ENCODE results near the gene DCAF5.

Gene DCAF5

GRCh38 chr14:69093631-69094421 lies 59.1 kb downstream of the DCAF5 start:
- FAIRE-seq (no peak), DNase-seq (ENCODE audit: insufficient read length, low spot score) (no peak)
- TF ChIP-seq POLR2AphosphoS5 (IDR thresholded peaks at IDR 0.05; ENCODE audit: low read depth, low read length), result no peak
- no peak for TF ChIP-seq POU2F2 (IDR thresholded peaks at IDR 0.05; ENCODE audit: low read depth, low read length)
- no peak for TF ChIP-seq TAF1 (IDR thresholded peaks at IDR 0.05; ENCODE audit: low read depth, low read length)
- TF ChIP-seq PAX5 (IDR thresholded peaks at IDR 0.05; ENCODE audit: insufficient read depth, low read length, severe bottlenecking), result no peak
- TF ChIP-seq SPI1 (IDR thresholded peaks at IDR 0.05; ENCODE audit: low read depth, low read length), result no peak
- no peak for TF ChIP-seq POLR2A (IDR thresholded peaks at IDR 0.05; ENCODE audit: low read depth, low read length)

DNA sequence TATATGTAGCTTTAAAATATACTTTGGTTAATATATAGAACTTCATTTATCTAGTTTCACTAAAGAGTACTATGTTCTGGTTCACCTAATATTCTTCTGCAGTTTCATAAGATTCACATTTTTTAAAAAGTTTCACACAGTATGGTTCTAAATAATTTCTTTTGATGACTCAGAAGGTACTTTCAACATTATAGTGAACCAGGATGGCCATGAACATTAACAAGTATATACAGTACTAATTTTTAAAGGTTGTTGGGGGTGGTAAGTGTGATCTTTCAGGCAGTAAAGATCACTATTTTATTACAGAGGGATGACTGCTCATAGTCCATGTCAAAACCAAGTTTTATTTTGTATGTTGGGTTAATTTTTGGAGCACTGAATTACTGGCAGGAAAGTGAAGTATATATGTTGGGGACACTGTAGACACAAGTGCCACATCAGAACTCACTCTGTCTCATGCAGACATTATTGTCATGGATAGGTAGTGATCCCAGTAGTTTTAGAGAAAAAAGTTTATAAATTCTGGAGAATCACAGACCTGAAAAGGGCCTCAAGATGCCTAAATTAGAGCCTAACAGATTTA lies 60.0 kb downstream of the DCAF5 start:
- TF ChIP-seq PAX5 (IDR thresholded peaks at IDR 0.05; ENCODE audit: insufficient read depth, low read length, severe bottlenecking) (no peak), SPI1 (IDR thresholded peaks at IDR 0.05; ENCODE audit: low read depth, low read length) (no peak), POLR2AphosphoS5 (IDR thresholded peaks at IDR 0.05; ENCODE audit: low read depth, low read length) (no peak), TAF1 (IDR thresholded peaks at IDR 0.05; ENCODE audit: low read depth, low read length) (no peak), POLR2A (IDR thresholded peaks at IDR 0.05; ENCODE audit: low read depth, low read length) (no peak), POU2F2 (IDR thresholded peaks at IDR 0.05; ENCODE audit: low read depth, low read length) (no peak)
- FAIRE-seq, result no peak
- no peak for DNase-seq (ENCODE audit: insufficient read length, low spot score)

DNA sequence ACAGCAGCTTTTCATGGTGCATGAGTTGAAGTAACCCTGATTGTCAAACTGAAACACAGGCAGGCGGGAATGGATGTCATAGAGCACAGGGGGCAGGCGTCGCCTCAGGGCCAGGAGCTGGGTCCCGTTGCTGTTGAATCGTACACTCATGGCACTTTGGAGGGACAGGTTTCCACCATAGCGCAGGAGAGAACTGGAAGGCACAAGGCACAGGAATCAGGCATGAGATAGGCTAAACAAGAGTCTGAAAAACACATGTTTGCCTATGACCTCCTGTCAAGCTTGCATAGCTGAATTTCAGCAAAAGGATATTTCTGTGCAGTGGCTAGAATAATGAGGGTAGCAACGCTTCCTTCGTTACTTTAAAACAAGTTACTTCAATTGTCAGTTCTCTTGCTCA lies 61.2 kb downstream of the DCAF5 start:
- TF ChIP-seq PAX5 (IDR thresholded peaks at IDR 0.05; ENCODE audit: insufficient read depth, low read length, severe bottlenecking) (no peak), TAF1 (IDR thresholded peaks at IDR 0.05; ENCODE audit: low read depth, low read length) (no peak), SPI1 (IDR thresholded peaks at IDR 0.05; ENCODE audit: low read depth, low read length) (no peak), POU2F2 (IDR thresholded peaks at IDR 0.05; ENCODE audit: low read depth, low read length) (no peak), POLR2AphosphoS5 (IDR thresholded peaks at IDR 0.05; ENCODE audit: low read depth, low read length) (no peak), POLR2A (IDR thresholded peaks at IDR 0.05; ENCODE audit: low read depth, low read length) (no peak)
- FAIRE-seq, result no peak
- no peak for DNase-seq (ENCODE audit: insufficient read length, low spot score)

GRCh38 chr14:69091006-69091405 lies 61.9 kb downstream of the DCAF5 start:
- no peak for FAIRE-seq
- no peak for TF ChIP-seq TAF1 (IDR thresholded peaks at IDR 0.05; ENCODE audit: low read depth, low read length)
- TF ChIP-seq SPI1 (IDR thresholded peaks at IDR 0.05; ENCODE audit: low read depth, low read length), result no peak
- no peak for TF ChIP-seq POLR2A (IDR thresholded peaks at IDR 0.05; ENCODE audit: low read depth, low read length)
- no peak for TF ChIP-seq PAX5 (IDR thresholded peaks at IDR 0.05; ENCODE audit: insufficient read depth, low read length, severe bottlenecking)
- TF ChIP-seq POU2F2 (IDR thresholded peaks at IDR 0.05; ENCODE audit: low read depth, low read length), result no peak
- TF ChIP-seq POLR2AphosphoS5 (IDR thresholded peaks at IDR 0.05; ENCODE audit: low read depth, low read length), result no peak
- no peak for DNase-seq (ENCODE audit: insufficient read length, low spot score)

GRCh38 chr14:69090187-69090789 lies 62.6 kb downstream of the DCAF5 start:
- FAIRE-seq, result no peak

GRCh38 chr14:69089046-69089445 lies 63.9 kb downstream of the DCAF5 start:
- TF ChIP-seq TAF1 (IDR thresholded peaks at IDR 0.05; ENCODE audit: low read depth, low read length), result no peak
- TF ChIP-seq POLR2AphosphoS5 (IDR thresholded peaks at IDR 0.05; ENCODE audit: low read depth, low read length), result no peak
- no peak for TF ChIP-seq SPI1 (IDR thresholded peaks at IDR 0.05; ENCODE audit: low read depth, low read length)
- no peak for TF ChIP-seq POU2F2 (IDR thresholded peaks at IDR 0.05; ENCODE audit: low read depth, low read length)
- no peak for TF ChIP-seq POLR2A (IDR thresholded peaks at IDR 0.05; ENCODE audit: low read depth, low read length)
- TF ChIP-seq PAX5 (IDR thresholded peaks at IDR 0.05; ENCODE audit: insufficient read depth, low read length, severe bottlenecking), result no peak
- FAIRE-seq (no peak), DNase-seq (ENCODE audit: insufficient read length, low spot score) (no peak)

More at GRCh38 chr14:69090187-69090789, 62.6 kb downstream of the DCAF5 start:
- TF ChIP-seq TAF1 (IDR thresholded peaks at IDR 0.05; ENCODE audit: low read depth, low read length) (no peak), POU2F2 (IDR thresholded peaks at IDR 0.05; ENCODE audit: low read depth, low read length) (no peak), PAX5 (IDR thresholded peaks at IDR 0.05; ENCODE audit: insufficient read depth, low read length, severe bottlenecking) (no peak), SPI1 (IDR thresholded peaks at IDR 0.05; ENCODE audit: low read depth, low read length) (no peak), POLR2AphosphoS5 (IDR thresholded peaks at IDR 0.05; ENCODE audit: low read depth, low read length) (no peak), POLR2A (IDR thresholded peaks at IDR 0.05; ENCODE audit: low read depth, low read length) (no peak)
- no peak for DNase-seq (ENCODE audit: insufficient read length, low spot score)

DNA sequence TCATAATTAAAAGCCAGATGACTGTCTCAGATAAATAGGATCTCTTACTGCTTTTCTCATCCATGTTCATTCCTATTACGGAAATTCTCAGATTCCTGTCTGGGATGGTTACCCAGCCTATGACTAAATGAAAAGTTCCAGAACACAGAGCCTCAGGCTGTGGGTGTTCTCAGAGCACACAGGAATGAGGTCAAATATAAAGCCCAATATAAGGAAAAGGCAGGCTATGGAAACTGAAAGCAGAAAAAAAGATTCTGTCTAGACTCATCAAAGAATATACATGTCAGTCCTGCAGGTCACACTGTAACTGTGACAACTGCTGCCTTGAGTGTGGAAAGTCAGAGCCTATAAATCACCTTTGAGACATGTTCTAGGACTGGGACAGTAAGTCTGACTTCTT lies 64.3 kb downstream of the DCAF5 start:
- DNase-seq (ENCODE audit: insufficient read length, low spot score) (no peak), FAIRE-seq (no peak)
- TF ChIP-seq POLR2A (IDR thresholded peaks at IDR 0.05; ENCODE audit: low read depth, low read length) (no peak), SPI1 (IDR thresholded peaks at IDR 0.05; ENCODE audit: low read depth, low read length) (no peak), PAX5 (IDR thresholded peaks at IDR 0.05; ENCODE audit: insufficient read depth, low read length, severe bottlenecking) (no peak), TAF1 (IDR thresholded peaks at IDR 0.05; ENCODE audit: low read depth, low read length) (no peak), POU2F2 (IDR thresholded peaks at IDR 0.05; ENCODE audit: low read depth, low read length) (no peak), POLR2AphosphoS5 (IDR thresholded peaks at IDR 0.05; ENCODE audit: low read depth, low read length) (no peak)

DNA sequence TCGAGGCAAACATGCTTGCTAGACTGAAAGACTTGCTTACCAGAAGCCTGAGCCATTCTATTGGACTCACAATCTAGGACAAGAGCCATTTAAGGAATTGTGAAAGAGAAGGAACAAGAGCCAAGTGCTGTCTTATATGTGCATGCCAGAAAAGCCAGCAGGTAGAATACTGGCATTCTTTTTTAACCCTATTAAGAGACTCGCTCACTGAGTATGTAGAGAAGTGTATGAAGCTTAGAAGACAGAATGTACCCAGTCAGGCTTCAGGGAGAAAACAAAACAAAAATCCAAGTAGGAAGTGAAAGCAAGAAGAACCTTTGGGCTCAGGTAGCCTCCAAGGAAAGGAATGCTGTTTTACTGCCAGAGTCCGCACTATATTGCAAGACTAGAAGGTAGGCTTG lies 65.9 kb downstream of the DCAF5 start:
- no peak for TF ChIP-seq POU2F2 (IDR thresholded peaks at IDR 0.05; ENCODE audit: low read depth, low read length)
- no peak for FAIRE-seq
- DNase-seq (ENCODE audit: insufficient read length, low spot score), result no peak

GRCh38 chr14:69086537-69086936 lies 66.4 kb downstream of the DCAF5 start:
- no peak for TF ChIP-seq POLR2AphosphoS5 (IDR thresholded peaks at IDR 0.05; ENCODE audit: low read depth, low read length)
- no peak for TF ChIP-seq SPI1 (IDR thresholded peaks at IDR 0.05; ENCODE audit: low read depth, low read length)
- no peak for TF ChIP-seq PAX5 (IDR thresholded peaks at IDR 0.05; ENCODE audit: insufficient read depth, low read length, severe bottlenecking)
- no peak for TF ChIP-seq TAF1 (IDR thresholded peaks at IDR 0.05; ENCODE audit: low read depth, low read length)
- no peak for TF ChIP-seq POU2F2 (IDR thresholded peaks at IDR 0.05; ENCODE audit: low read depth, low read length)
- no peak for TF ChIP-seq POLR2A (IDR thresholded peaks at IDR 0.05; ENCODE audit: low read depth, low read length)
- FAIRE-seq, result no peak
- DNase-seq (ENCODE audit: insufficient read length, low spot score), result no peak

Data from GM12891 (cell line).